H9 (cell line): ENCODE data around the gene PARP16. TPM values are rescaled to one million over a fixed set of nuclear protein-coding genes. Genes with fewer than 3 reads are reported as not detected.

Experiments used
- DNase-seq: peaks from one replicate; pipeline ENCODE4 v3.0.0-alpha.2; 2017
- H2AFZ ChIP-seq: one replicate; pipeline ENCODE4 v1.6.1; 2013; ENCODE audit warnings: mild to moderate bottlenecking, low read length, control low read depth, moderate library complexity
- H2AK5ac ChIP-seq: 2 replicates; pipeline ENCODE4 v1.6.1; 2013; ENCODE audit warnings: low read length, control low read depth, mixed read lengths; ENCODE audit not compliant: insufficient read length
- H2BK120ac ChIP-seq: one replicate; pipeline ENCODE4 v1.6.1; 2013; ENCODE audit warnings: low read depth, mild to moderate bottlenecking, low read length, control low read depth, inconsistent platforms; ENCODE audit not compliant: poor library complexity, severe bottlenecking
- H2BK12ac ChIP-seq: 2 replicates; pipeline ENCODE4 v1.6.1; 2013; ENCODE audit warnings: low read length, control low read depth, mixed read lengths, low read depth; ENCODE audit not compliant: insufficient read length
- H2BK15ac ChIP-seq: 2 replicates; pipeline ENCODE4 v1.6.1; 2013; ENCODE audit warnings: low read depth, low read length, control low read depth
- H2BK20ac ChIP-seq: one replicate; pipeline ENCODE4 v1.6.1; 2013; ENCODE audit warnings: low read depth, mild to moderate bottlenecking, low read length, control low read depth, inconsistent platforms; ENCODE audit not compliant: poor library complexity, severe bottlenecking
- H2BK5ac ChIP-seq: 2 replicates; pipeline ENCODE4 v1.6.1; 2013; ENCODE audit warnings: low read length, control low read depth, mixed read lengths; ENCODE audit not compliant: insufficient read length
- H3K14ac ChIP-seq: 2 replicates; pipeline ENCODE4 v1.6.1; 2013; ENCODE audit warnings: low read length, control low read depth; ENCODE audit not compliant: insufficient read depth
- H3K18ac ChIP-seq: 2 replicates; pipeline ENCODE4 v1.6.1; 2013; ENCODE audit warnings: low read depth, mild to moderate bottlenecking, mixed read lengths, low read length, control low read depth; ENCODE audit not compliant: insufficient read length
- H3K23ac ChIP-seq: 2 replicates; pipeline ENCODE4 v1.6.1; 2013; ENCODE audit warnings: low read length, control low read depth, mixed read lengths, low read depth; ENCODE audit not compliant: insufficient read length
- H3K23me2 ChIP-seq: 2 replicates; pipeline ENCODE4 v1.6.1; 2013; ENCODE audit warnings: low read depth, mild to moderate bottlenecking, mixed read lengths, low read length, control low read depth; ENCODE audit not compliant: insufficient read length, poor library complexity, severe bottlenecking
- H3K27ac ChIP-seq: 2 replicates; pipeline ENCODE4 v1.5.1; 2013; ENCODE audit warnings: low read length, control low read depth, mixed read lengths, low read depth; ENCODE audit not compliant: insufficient read length
- H3K27me3 ChIP-seq: 2 replicates; pipeline ENCODE4 v1.6.1; 2013; ENCODE audit warnings: low read length, control low read depth, inconsistent platforms; ENCODE audit not compliant: insufficient read depth
- H3K4ac ChIP-seq: 2 replicates; pipeline ENCODE4 v1.6.1; 2013; ENCODE audit warnings: low read depth, mild to moderate bottlenecking, control low read depth, inconsistent platforms, low read length, moderate library complexity
- H3K4me1 ChIP-seq: 2 replicates; pipeline ENCODE4 v1.6.1; 2013; ENCODE audit warnings: low read length, control low read depth, inconsistent platforms; ENCODE audit not compliant: insufficient read depth
- H3K4me2 ChIP-seq: 2 replicates; pipeline ENCODE4 v1.6.1; 2013; ENCODE audit warnings: low read length, control low read depth, mixed read lengths; ENCODE audit not compliant: insufficient read length, insufficient read depth
- H3K56ac ChIP-seq: 2 replicates; pipeline ENCODE4 v1.6.1; 2013; ENCODE audit warnings: low read depth, mild to moderate bottlenecking, mixed read lengths, low read length, control low read depth; ENCODE audit not compliant: insufficient read length
- H3K79me1 ChIP-seq: 2 replicates; pipeline ENCODE4 v1.6.1; 2013; ENCODE audit warnings: low read depth, mild to moderate bottlenecking, moderate library complexity, low read length, control low read depth, inconsistent platforms; ENCODE audit not compliant: insufficient read depth, poor library complexity, severe bottlenecking
- H3K79me2 ChIP-seq: 2 replicates; pipeline ENCODE4 v1.6.1; 2013; ENCODE audit warnings: low read length, control low read depth, inconsistent platforms; ENCODE audit not compliant: insufficient read depth
- H3K9ac ChIP-seq: 2 replicates; pipeline ENCODE4 v1.6.1; 2013; ENCODE audit warnings: low read length, control low read depth, mixed read lengths; ENCODE audit not compliant: insufficient read length; ENCODE audit errors: extremely low read depth
- H3K9me3 ChIP-seq: one replicate; pipeline ENCODE4 v1.6.1; 2013; ENCODE audit warnings: low read depth, low read length, inconsistent platforms; ENCODE audit not compliant: control insufficient read depth
- H3T11ph ChIP-seq: one replicate; pipeline ENCODE4 v1.6.1; 2013; ENCODE audit warnings: mild to moderate bottlenecking, low read length, control low read depth, inconsistent platforms
- H4K20me1 ChIP-seq: one replicate; pipeline ENCODE4 v1.6.1; 2013; ENCODE audit not compliant: control insufficient read depth, insufficient read length, insufficient read depth
- H4K5ac ChIP-seq: 2 replicates; pipeline ENCODE4 v1.6.1; 2013; ENCODE audit warnings: low read depth, mild to moderate bottlenecking, mixed read lengths, low read length, control low read depth; ENCODE audit not compliant: insufficient read length
- H4K8ac ChIP-seq: replicated peaks from 2 replicates; pipeline ENCODE4 v1.6.1; 2013; ENCODE audit warnings: low read length, control low read depth, mixed read lengths, low read depth; ENCODE audit not compliant: insufficient read length
- H4K91ac ChIP-seq: 2 replicates; pipeline ENCODE4 v1.6.1; 2013; ENCODE audit warnings: low read depth, mild to moderate bottlenecking, moderate library complexity, mixed read lengths, low read length, control low read depth; ENCODE audit not compliant: insufficient read length
- H3K27ac Mint-ChIP-seq, 3 experiments: 2 replicates in 2 of 3; 3 replicates in 1 of 3; pipeline ENCODE4 v1.8.0; 2020 to 2021; ENCODE audit warnings: mixed read lengths in 3 of 3, mild to moderate bottlenecking in 1 of 3, moderate library complexity in 1 of 3
- H3K27me3 Mint-ChIP-seq: 2 replicates; pipeline ENCODE4 v1.8.0; 2021; ENCODE audit warnings: low read depth, mild to moderate bottlenecking, moderate library complexity, mixed read lengths
- H3K36me3 Mint-ChIP-seq, 3 experiments: 2 replicates in 2 of 3; 3 replicates in 1 of 3; pipeline ENCODE4 v1.8.0; 2020 to 2021; ENCODE audit warnings: low read depth in 3 of 3, mixed read lengths in 3 of 3; ENCODE audit not compliant: insufficient read depth in 1 of 3
- H3K4me1 Mint-ChIP-seq, 2 experiments: 2 replicates each; pipeline ENCODE4 v1.8.0; 2020; ENCODE audit warnings: mixed read lengths in 2 of 2
- H3K4me3 Mint-ChIP-seq, 2 experiments: 2 replicates in 1 of 2; 3 replicates in 1 of 2; pipeline ENCODE4 v1.8.0; 2020 to 2021; ENCODE audit warnings: mild to moderate bottlenecking in 2 of 2, mixed read lengths in 2 of 2, moderate library complexity in 1 of 2
- H3K9me3 Mint-ChIP-seq, 2 experiments: 2 replicates in 1 of 2; 3 replicates in 1 of 2; pipeline ENCODE4 v1.8.0; 2020; ENCODE audit warnings: mild to moderate bottlenecking in 2 of 2, mixed read lengths in 2 of 2, moderate library complexity in 1 of 2
- CTCF ChIP-seq: fragments of 200-600 bp; sonication (generic); conservative IDR thresholded peaks from 3 replicates; pipeline ENCODE4 v1.8.0; 2021; ENCODE audit warnings: antibody characterized with exemption, mild to moderate bottlenecking
- WGBS: extraction: QIAGEN DNeasy Blood & Tissue Kit; methylation state at CpG from one replicate; pipeline ENCODE4 v1.1.7; 2013; ENCODE audit warnings: missing lambda C conversion rate, low lambda C conversion rate, mixed read lengths; ENCODE audit not compliant: insufficient read length; ENCODE audit errors: extremely low coverage; 5-methylcytosine and 5-hydroxymethylcytosine counted together
- total RNA-seq: library from RNA; stranded (reverse); gene quantifications from 2 replicates; pipeline ENCODE4 v1.2.1, GENCODE V29; 2021

PARP16 gene
- total RNA-seq, 1 experiment from 2014 or later = 3.9 TPM

- Histone ChIP-seq H4K20me1 (no peaks in the 10 kb centered on the region), H2BK15ac (no peak within 1 kb of the TSS), H2BK120ac (no peak within 1 kb of the TSS), H3K9me3 (no peaks in the 10 kb centered on the region), H4K91ac (no peak within 1 kb of the TSS), H3K9ac (no peak within 1 kb of the TSS), H3K18ac (no peak within 1 kb of the TSS), H3K23me2 (no peaks in the 10 kb centered on the region), H2BK5ac (no peak within 1 kb of the TSS), H4K8ac (no peak within 1 kb of the TSS), H3K14ac (no peak within 1 kb of the TSS; the same call in 1 of the 2 replicates), H3K4me1 (no peaks in the 10 kb centered on the region), H3K27me3 (no peaks in the 10 kb centered on the region), H3K79me2 (no peaks in the 10 kb centered on the region), H2AFZ (no peak within 1 kb of the TSS), H3K4ac (no peak within 1 kb of the TSS), H3K56ac (no peak within 1 kb of the TSS), H2BK12ac (no peak within 1 kb of the TSS), H3T11ph (no peak within 1 kb of the TSS), H4K5ac (no peak within 1 kb of the TSS), H3K4me2 (no peak within 1 kb of the TSS), H2AK5ac (no peak within 1 kb of the TSS), H2BK20ac (no peak within 1 kb of the TSS), H3K27ac (no peak within 1 kb of the TSS), H3K23ac (no peak within 1 kb of the TSS), H3K79me1 (no peaks in the 10 kb centered on the region)
- no CpG with 5 or more reads among the region's 8 CpGs for WGBS
- peaks cover 3% of the 10 kb centered on the region for H3K27me3 Mint-ChIP-seq
- DNase-seq = no peak
- H3K36me3 Mint-ChIP-seq = no peaks in the 10 kb centered on the region; a peak in 1 of 7 replicates
- H3K4me1 Mint-ChIP-seq = peaks cover 12 to 25% of the 10 kb centered on the region in 2 experiments
- no peak for TF ChIP-seq CTCF
- no peak within 1 kb of the TSS for H3K4me3 Mint-ChIP-seq
- H3K9me3 Mint-ChIP-seq = no peaks in the 10 kb centered on the region
- H3K27ac Mint-ChIP-seq = peak within 1 kb of the TSS in 2 of 3 experiments; percentile 24 to 28; a peak in 2 of 7 replicates
Measured at GRCh38 chr15:65210770-65211481, 75.8 kb downstream of the PARP16 start, which contains the start of gene CILP. Gene CILP, minus strand, starts transcription at chr15:65211473. Its CDS starts 1,718 bp downstream, at chr15:65209755.
